Breast epithelium (tissue), 4 donors: ENCODE data around the gene SYNDIG1. TPM values are rescaled to one million over a fixed set of nuclear protein-coding genes. Genes with fewer than 3 reads are reported as not detected.

ENCODE experiments used
- DNase-seq, 2 donors: peaks; one replicate each; pipeline ENCODE4 v3.0.0-alpha.2; 2019; ENCODE audit warnings: low spot score in 2 of 2
- H3K27ac ChIP-seq, 2 donors: fragments of 200-600 bp; sonication (generic) in 1 of 2; one replicate each; pipeline ENCODE4 v1.5.1; 2016 to 2019; ENCODE audit warnings: mild to moderate bottlenecking in 1 of 2
- H3K27me3 ChIP-seq, 2 donors: fragments of 200-600 bp; sonication (generic) in 1 of 2; one replicate each; pipeline versions ENCODE4 v1.5.1 to v1.6.0; 2017 to 2019; ENCODE audit warnings: control low read depth in 1 of 2, mild to moderate bottlenecking in 1 of 2
- H3K36me3 ChIP-seq: fragments of 200-600 bp; one replicate; pipeline ENCODE4 v1.5.1; 2019
- H3K4me1 ChIP-seq, 2 donors: fragments of 200-600 bp; sonication (generic); one replicate each; pipeline ENCODE4 v1.5.1; 2016 to 2019; ENCODE audit warnings: control low read depth in 1 of 2
- H3K4me3 ChIP-seq, 3 donors: fragments of 200-600 bp; sonication (generic); 1 replicate in 2 of 3; 2 replicates in 1 of 3; pipeline ENCODE4 v1.5.1; 2016 to 2019; ENCODE audit warnings: mild to moderate bottlenecking in 3 of 3, moderate library complexity in 2 of 3
- H3K9me3 ChIP-seq, 2 donors: fragments of 200-600 bp; sonication (generic) in 1 of 2; one replicate each; pipeline ENCODE4 v1.5.1; 2016 to 2019; ENCODE audit warnings: control low read depth in 1 of 2
- CTCF ChIP-seq, 3 donors: fragments of 450-650 bp; IDR thresholded peaks; one replicate each; pipeline ENCODE4 v1.5.1; 2016 to 2017; ENCODE audit warnings: antibody characterized with exemption in 3 of 3, mild to moderate bottlenecking in 3 of 3, moderate library complexity in 3 of 3
- POLR2A ChIP-seq: fragments of 450-650 bp; IDR thresholded peaks from one replicate; pipeline ENCODE4 v1.6.1; 2016; ENCODE audit warnings: antibody characterized with exemption, mild to moderate bottlenecking, moderate library complexity
- POLR2AphosphoS5 ChIP-seq, 3 donors: sonication (generic); formaldehyde crosslinking; IDR thresholded peaks; one replicate each; pipeline ENCODE4 v1.6.1; 2017; ENCODE audit warnings: antibody characterized with exemption in 3 of 3
- intact Hi-C: fragments of 100-400 bp; cut with DNase I; formaldehyde crosslinking; loops from one replicate; pipeline ENCODE4 v1.15.1; 2023; ENCODE audit warnings: low total_unique reads
- total RNA-seq, 3 donors: library from RNA; depleted of rRNA; stranded (reverse); fragments of >200 nt; gene quantifications; one replicate each; pipeline ENCODE4 v1.1.0, GENCODE V29; 2016

Gene SYNDIG1
- total RNA-seq, 3 donors from 2014 or later, result under 0.01 to 0.48 (median 0.15) TPM

DNA sequence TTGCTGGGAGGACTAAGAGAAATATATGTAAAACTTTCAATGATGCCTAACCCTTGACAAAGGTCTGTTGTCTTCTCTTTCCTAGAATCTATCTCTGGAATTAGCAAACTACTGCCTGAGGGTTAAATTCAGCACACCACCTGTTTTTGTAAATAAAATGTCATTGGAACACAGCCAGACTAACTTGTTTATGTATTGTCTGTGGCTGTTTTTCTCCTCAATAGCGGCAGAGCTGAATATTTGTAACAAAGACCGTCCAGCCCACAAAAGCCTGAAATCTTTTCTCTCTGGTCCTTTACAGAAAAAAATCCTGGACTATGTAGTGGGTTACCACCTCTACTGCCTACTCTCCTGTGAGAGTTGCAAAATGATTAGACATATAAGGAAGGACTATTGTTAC is 33.3 kb upstream of the SYNDIG1 start:
- no peak for TF ChIP-seq POLR2A
- no peak for TF ChIP-seq CTCF (IDR thresholded peaks at IDR 0.05)
- TF ChIP-seq POLR2AphosphoS5 (IDR thresholded peaks at IDR 0.05), result no peak
- Histone ChIP-seq H3K27me3 (peaks cover 0 to 7% of the 10 kb centered on the region in 2 donors), H3K36me3 (no peaks in the 10 kb centered on the region), H3K4me3 (no peak overlapping the region), H3K9me3 (no peaks in the 10 kb centered on the region), H3K27ac (no peak overlapping the region), H3K4me1 (no peaks in the 10 kb centered on the region)
- intact Hi-C loops, result no loop called here
- no peak for DNase-seq

DNA sequence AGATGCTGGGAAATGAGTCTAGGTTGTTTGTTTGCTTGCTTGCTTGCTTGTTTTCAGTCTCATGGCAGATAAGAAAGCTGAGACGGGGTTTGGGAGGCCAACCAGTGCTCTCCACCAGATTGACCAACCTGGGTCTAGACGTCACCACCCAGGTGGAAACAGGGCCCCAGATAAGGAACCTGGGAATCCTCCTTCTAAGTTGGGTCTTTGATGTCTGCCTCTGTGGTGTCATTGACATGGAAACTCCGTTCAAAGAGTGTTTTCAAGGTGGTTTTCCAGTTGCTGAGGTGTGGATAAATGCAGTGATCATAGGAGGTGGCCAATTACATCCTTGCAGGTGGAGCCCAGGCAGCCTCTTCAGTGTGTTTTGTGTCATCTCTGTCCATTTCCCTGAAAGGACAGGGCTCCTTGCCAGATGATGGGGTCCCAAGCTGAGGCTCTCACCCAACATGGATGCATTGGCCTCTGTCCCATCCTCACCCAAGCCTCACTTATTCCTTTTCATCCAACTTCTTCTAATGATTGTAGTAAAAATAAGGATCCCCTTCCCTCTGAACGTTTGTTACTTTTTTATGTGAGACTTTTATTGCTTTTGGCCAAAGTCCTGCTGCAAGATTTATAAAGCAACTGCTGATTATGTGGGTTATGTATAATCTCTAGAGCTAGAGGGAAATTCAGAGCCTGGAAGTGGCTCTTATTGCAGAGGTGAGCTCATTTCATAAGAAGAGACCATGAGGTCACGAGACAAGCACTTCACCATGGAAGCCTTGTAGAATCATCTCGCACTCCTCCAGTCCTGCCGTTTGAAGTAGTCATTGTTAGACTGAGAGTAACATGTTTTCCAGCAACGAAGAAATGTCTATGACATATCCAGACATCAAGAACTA is 32.0 kb upstream of the SYNDIG1 start:
- no peak for TF ChIP-seq POLR2AphosphoS5 (IDR thresholded peaks at IDR 0.05)
- TF ChIP-seq POLR2A, result no peak
- no peak for TF ChIP-seq CTCF (IDR thresholded peaks at IDR 0.05)
- Histone ChIP-seq H3K36me3 (no peaks in the 10 kb centered on the region), H3K27me3 (peaks cover 0 to 7% of the 10 kb centered on the region in 2 donors), H3K27ac (no peak overlapping the region), H3K4me1 (no peaks in the 10 kb centered on the region), H3K4me3 (no peak overlapping the region), H3K9me3 (no peaks in the 10 kb centered on the region)
- intact Hi-C loops, result no loop called here
- no peak for DNase-seq

DNA sequence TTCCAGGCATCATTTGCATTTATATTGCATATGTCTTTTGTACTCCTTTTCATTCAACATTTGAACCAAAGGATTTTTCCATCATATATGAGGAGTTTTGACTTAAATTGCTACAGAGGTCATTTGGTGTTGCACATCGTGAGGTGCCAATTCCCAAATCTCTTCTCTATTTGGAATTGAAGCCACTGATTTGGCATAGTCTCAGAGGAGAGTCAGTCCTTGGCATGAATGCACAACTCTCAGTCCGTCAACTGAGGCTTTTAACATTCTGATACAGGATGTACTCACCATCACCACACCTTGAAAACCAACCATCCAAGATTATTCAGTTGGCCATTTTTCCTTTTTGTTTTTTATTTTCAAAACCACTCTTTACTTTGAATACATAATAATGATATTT is 31.1 kb upstream of the SYNDIG1 start:
- H3K36me3 ChIP-seq, result no peaks in the 10 kb centered on the region
- no peak for DNase-seq
- H3K4me1 ChIP-seq, result no peaks in the 10 kb centered on the region
- H3K4me3 ChIP-seq, result no peak overlapping the region
- peaks cover 0 to 7% of the 10 kb centered on the region in 2 donors for H3K27me3 ChIP-seq
- H3K27ac ChIP-seq, result no peak overlapping the region
- intact Hi-C loops, result no loop called here
- no peaks in the 10 kb centered on the region for H3K9me3 ChIP-seq
- TF ChIP-seq POLR2A (no peak), POLR2AphosphoS5 (IDR thresholded peaks at IDR 0.05) (no peak), CTCF (IDR thresholded peaks at IDR 0.05) (no peak)

DNA sequence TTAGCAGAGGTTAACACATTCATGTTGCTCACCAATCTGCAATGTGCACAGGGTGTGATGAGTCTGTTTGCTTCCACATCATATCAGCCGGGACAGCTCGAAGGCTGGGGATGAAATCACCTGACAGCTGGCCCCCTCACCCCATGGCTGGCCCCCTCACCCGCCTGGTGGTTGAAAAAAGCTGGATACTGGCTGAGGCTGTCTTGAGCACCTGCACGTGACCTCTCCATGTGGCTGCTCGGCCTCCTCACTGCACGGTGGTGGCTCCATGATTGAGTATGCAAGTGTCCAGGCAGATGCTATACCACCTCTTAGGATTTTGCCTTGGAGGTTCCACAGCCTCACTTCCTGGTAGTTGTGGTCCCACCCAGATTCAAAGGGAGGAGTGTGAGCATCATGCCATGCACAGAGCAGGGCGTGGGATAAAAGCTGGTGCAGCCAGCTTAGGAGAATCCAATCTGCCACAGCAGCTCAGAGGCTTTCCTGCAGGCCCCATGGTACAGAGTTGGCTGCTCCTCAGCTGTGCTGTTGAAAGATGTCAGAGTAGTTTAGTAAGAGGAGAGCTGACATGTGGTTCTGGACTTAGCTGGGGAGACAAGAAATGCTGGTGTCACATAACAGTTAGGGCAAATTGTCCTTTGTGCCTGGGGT is 29.6 kb upstream of the SYNDIG1 start:
- no peaks in the 10 kb centered on the region for H3K36me3 ChIP-seq
- TF ChIP-seq POLR2AphosphoS5 (IDR thresholded peaks at IDR 0.05), result no peak
- TF ChIP-seq CTCF (IDR thresholded peaks at IDR 0.05), result no peak
- TF ChIP-seq POLR2A, result no peak
- intact Hi-C loops, result no loop called here
- no peaks in the 10 kb centered on the region for H3K9me3 ChIP-seq
- H3K27me3 ChIP-seq, result peaks cover 0 to 7% of the 10 kb centered on the region in 2 donors
- no peak overlapping the region for H3K27ac ChIP-seq
- no peaks in the 10 kb centered on the region for H3K4me1 ChIP-seq
- H3K4me3 ChIP-seq, result no peak overlapping the region
- no peak for DNase-seq

GRCh38 chr20:24441661-24442060 is 27.8 kb upstream of the SYNDIG1 start:
- Histone ChIP-seq H3K9me3 (no peaks in the 10 kb centered on the region), H3K36me3 (no peaks in the 10 kb centered on the region), H3K27me3 (peaks cover 0 to 14% of the 10 kb centered on the region in 2 donors), H3K4me3 (no peak overlapping the region), H3K4me1 (no peaks in the 10 kb centered on the region), H3K27ac (no peak overlapping the region)
- DNase-seq, result no peak
- intact Hi-C loops, result no loop called here
- no peak for TF ChIP-seq POLR2A
- no peak for TF ChIP-seq POLR2AphosphoS5 (IDR thresholded peaks at IDR 0.05)
- no peak for TF ChIP-seq CTCF (IDR thresholded peaks at IDR 0.05)
